Measurements from ENCODE around the gene MITF.

Gene MITF

DNA sequence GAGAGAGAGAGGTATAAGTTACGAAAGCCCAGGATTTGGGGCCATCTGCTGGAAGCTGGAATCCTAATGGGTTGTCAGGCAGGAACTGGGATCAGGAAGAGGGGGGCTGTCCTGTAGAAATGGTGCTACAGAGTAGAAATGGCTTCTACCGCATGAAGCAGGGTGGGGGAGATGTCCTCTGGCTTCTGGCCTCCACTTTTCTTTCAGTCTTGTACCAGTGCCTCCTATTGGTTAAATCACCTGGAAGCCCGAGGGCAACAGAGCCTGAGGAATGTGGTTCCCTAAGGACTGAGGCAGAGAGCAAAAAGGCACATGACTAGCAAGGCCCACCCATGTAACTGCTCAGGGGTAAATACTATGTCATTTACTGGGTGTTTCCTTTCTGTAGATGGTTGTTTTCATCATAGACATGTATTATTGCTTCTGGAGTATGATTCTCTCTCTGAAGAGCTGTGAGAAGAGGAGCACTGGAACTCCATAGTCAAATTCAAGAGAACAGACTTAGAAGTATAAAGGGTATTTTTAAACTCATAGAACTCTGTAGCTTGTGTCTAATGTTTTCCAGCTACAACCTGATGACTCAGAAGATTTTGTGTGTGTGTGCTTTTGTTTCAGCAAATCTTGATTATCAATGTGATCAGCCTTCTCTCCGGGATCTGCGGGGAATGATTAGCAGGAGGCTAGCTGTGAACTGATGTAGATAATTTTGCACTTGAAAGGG, 20.2 kb upstream of the MITF start:
- no peak overlapping the region for H3K4me3 ChIP-seq (ENCODE audit: low read depth, low read length)
- peak overlapping the region; percentile 26 for H3K4me2 ChIP-seq (ENCODE audit: low read length)
- H3K9ac ChIP-seq = no peak overlapping the region
- TF ChIP-seq, protein P1, sequence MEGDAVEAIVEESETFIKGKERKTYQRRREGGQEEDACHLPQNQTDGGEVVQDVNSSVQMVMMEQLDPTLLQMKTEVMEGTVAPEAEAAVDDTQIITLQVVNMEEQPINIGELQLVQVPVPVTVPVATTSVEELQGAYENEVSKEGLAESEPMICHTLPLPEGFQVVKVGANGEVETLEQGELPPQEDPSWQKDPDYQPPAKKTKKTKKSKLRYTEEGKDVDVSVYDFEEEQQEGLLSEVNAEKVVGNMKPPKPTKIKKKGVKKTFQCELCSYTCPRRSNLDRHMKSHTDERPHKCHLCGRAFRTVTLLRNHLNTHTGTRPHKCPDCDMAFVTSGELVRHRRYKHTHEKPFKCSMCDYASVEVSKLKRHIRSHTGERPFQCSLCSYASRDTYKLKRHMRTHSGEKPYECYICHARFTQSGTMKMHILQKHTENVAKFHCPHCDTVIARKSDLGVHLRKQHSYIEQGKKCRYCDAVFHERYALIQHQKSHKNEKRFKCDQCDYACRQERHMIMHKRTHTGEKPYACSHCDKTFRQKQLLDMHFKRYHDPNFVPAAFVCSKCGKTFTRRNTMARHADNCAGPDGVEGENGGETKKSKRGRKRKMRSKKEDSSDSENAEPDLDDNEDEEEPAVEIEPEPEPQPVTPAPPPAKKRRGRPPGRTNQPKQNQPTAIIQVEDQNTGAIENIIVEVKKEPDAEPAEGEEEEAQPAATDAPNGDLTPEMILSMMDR (IDR thresholded peaks at IDR 0.05) = no peak
- peaks cover 8% of the 10 kb centered on the region for H3K4me1 ChIP-seq
- no peaks in the 10 kb centered on the region for H3K9me3 ChIP-seq (ENCODE audit: control insufficient read depth, low read length)
- H3K79me2 ChIP-seq = no peaks in the 10 kb centered on the region
- H3K27ac ChIP-seq = no peak overlapping the region
- peak overlapping the region; percentile 54 for H2AFZ ChIP-seq
- H3K36me3 ChIP-seq (ENCODE audit: control insufficient read depth, insufficient read depth, low read length) = no peaks in the 10 kb centered on the region
- no peaks in the 10 kb centered on the region for H3K27me3 ChIP-seq (ENCODE audit: control insufficient read depth, insufficient read depth, low read length)

- no peaks in the 10 kb centered on the region for H3K36me3 ChIP-seq (ENCODE audit: control insufficient read depth, insufficient read depth, low read length)
- H3K4me3 ChIP-seq (ENCODE audit: low read depth, low read length) = no peak overlapping the region
- no peak overlapping the region for H3K9ac ChIP-seq
- TF ChIP-seq, protein P1 (IDR thresholded peaks at IDR 0.05) = no peak
- H3K79me2 ChIP-seq = no peaks in the 10 kb centered on the region
- no peak overlapping the region for H3K27ac ChIP-seq
- no peaks in the 10 kb centered on the region for H3K9me3 ChIP-seq (ENCODE audit: control insufficient read depth, low read length)
- H3K4me2 ChIP-seq (ENCODE audit: low read length) = peak overlapping the region; percentile 26
- peak overlapping the region; percentile 54 for H2AFZ ChIP-seq
- H3K27me3 ChIP-seq (ENCODE audit: control insufficient read depth, insufficient read depth, low read length) = no peaks in the 10 kb centered on the region
- peaks cover 8% of the 10 kb centered on the region for H3K4me1 ChIP-seq
Observed at GRCh38 chr3:69719587-69720122, 19.6 kb upstream of the MITF start.

GRCh38 chr3:69720824-69721223, 18.4 kb upstream of the MITF start:
- no peak overlapping the region for H2AFZ ChIP-seq
- H3K79me2 ChIP-seq = no peaks in the 10 kb centered on the region
- H3K27me3 ChIP-seq (ENCODE audit: control insufficient read depth, insufficient read depth, low read length) = no peaks in the 10 kb centered on the region
- no peak overlapping the region for H3K4me2 ChIP-seq (ENCODE audit: low read length)
- H3K9ac ChIP-seq = no peak overlapping the region
- peaks cover 8% of the 10 kb centered on the region for H3K4me1 ChIP-seq
- H3K27ac ChIP-seq = no peak overlapping the region
- H3K4me3 ChIP-seq (ENCODE audit: low read depth, low read length) = no peak overlapping the region
- H3K36me3 ChIP-seq (ENCODE audit: control insufficient read depth, insufficient read depth, low read length) = no peaks in the 10 kb centered on the region
- TF ChIP-seq, protein P1 (IDR thresholded peaks at IDR 0.05) = no peak
- H3K9me3 ChIP-seq (ENCODE audit: control insufficient read depth, low read length) = no peaks in the 10 kb centered on the region

- H3K4me1 ChIP-seq = peaks cover 8% of the 10 kb centered on the region
- H3K4me2 ChIP-seq (ENCODE audit: low read length) = peak overlapping the region; percentile 50
- no peak overlapping the region for H3K4me3 ChIP-seq (ENCODE audit: low read depth, low read length)
- H3K79me2 ChIP-seq = no peaks in the 10 kb centered on the region
- no peak overlapping the region for H3K9ac ChIP-seq
- no peak overlapping the region for H2AFZ ChIP-seq
- H3K36me3 ChIP-seq (ENCODE audit: control insufficient read depth, insufficient read depth, low read length) = no peaks in the 10 kb centered on the region
- no peaks in the 10 kb centered on the region for H3K27me3 ChIP-seq (ENCODE audit: control insufficient read depth, insufficient read depth, low read length)
- H3K9me3 ChIP-seq (ENCODE audit: control insufficient read depth, low read length) = no peaks in the 10 kb centered on the region
- TF ChIP-seq, protein P1 (IDR thresholded peaks at IDR 0.05) = no peak
- H3K27ac ChIP-seq = peak overlapping the region; percentile 6
Observed at GRCh38 chr3:69723389-69723788, 15.9 kb upstream of the MITF start.

Data from parathyroid adenoma (tissue), 2 donors.